ENCODE measurements around the gene TESK2.
A peak's percentile ranks its signal among the peaks of the same experiment; 100 is the strongest.
"Not testable (repeated sequence)": the region's sequence is repeated elsewhere in the genome, so short reads cannot be mapped to it uniquely, and the experiment has no call there.

The TESK2 gene

GRCh38 chr1:45370575-45370974 lies 120.4 kb downstream of the TESK2 start:
- no peak for DNase-seq

- DNase-seq: no peak
Observed at GRCh38 chr1:45365051-45365450, 125.9 kb downstream of the TESK2 start.

- no peak for DNase-seq
Observed at GRCh38 chr1:45364294-45364693, 126.7 kb downstream of the TESK2 start.

GRCh38 chr1:45360981-45361380 lies 130.0 kb downstream of the TESK2 start:
- DNase-seq: not testable (repeated sequence)

- DNase-seq: peak; percentile 65
Observed at GRCh38 chr1:45359882-45360513, 131.0 kb downstream of the TESK2 start.

DNA sequence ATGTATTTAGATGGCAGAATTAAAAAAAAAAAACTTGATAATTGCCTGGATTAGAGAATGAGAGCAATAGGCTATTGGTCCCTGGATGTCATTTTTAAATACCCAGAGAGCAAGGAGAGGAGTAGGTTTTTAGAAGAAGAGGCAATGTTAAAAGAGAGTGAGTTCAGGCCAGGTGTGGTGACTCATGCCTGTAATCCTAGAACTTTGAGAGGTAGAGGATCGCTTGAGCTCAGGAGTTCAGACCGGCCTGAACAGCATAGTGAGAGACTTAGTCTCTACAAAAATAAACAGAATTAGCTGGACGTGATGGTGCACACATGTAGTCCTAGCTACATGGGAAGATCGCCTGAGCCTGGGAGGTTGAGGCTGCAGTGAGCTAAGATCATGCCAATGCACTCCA lies 134.8 kb downstream of the TESK2 start:
- no peak for DNase-seq

DNA sequence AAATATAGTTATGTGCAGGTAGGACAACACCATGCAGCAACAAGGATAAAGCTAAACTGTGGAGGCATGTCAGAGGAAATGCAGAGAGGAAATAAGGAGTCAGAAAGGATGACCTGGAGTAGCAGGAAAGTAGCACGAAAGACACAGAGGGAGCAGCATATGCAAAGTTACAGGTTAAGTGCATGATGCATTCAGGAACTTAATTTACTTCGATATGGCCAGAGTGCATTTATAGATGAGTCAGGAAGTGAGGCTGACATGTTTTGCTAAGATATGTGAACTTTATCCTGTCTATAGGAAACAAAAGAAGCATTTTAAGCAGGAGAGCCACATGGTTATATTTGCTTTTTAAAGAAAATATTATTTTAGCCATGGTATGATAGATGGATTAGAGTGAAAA lies 135.3 kb downstream of the TESK2 start:
- no peak for DNase-seq

DNA sequence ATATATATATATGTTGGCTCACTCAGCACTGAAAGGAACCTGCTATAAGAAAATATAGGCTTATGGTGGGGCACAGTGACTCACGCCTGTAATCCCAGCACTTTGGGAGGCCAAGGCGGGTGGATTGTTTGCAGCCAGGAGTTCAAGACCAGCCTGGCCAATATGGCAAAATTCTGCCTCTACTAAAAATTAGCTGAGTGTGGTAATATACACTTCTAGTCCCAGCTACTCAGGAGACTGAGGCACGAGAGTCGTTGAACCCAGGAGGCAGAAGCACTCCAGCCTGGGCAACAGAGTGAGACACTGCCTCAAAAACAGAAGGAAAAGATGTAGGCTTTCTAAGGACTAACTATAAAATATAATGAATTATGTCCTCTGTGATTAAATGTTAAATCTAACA lies 136.1 kb downstream of the TESK2 start:
- no peak for DNase-seq

DNA sequence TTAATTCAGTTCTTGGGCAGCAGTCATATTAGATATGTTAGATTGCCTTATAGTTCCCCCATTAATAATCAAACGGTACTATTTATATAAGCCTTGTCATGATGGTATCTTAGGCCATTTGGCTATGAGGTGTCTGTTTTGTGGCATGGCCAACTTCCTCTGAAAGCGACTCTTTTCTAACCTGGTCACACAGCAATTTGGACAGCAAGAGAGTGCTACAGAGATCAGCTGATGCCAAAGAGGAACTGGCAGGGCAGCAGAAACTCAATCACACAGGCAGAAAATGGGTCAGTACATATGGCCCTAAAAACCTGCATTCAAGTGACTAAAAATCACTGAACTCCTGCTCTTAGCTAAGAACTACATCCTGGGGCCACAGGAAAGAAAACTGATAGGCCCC lies 137.3 kb downstream of the TESK2 start:
- DNase-seq: no peak

GRCh38 chr1:45351508-45351907 lies 139.5 kb downstream of the TESK2 start:
- DNase-seq: no peak

GRCh38 chr1:45348966-45349677 lies 141.8 kb downstream of the TESK2 start:
- DNase-seq: no peak

DNA sequence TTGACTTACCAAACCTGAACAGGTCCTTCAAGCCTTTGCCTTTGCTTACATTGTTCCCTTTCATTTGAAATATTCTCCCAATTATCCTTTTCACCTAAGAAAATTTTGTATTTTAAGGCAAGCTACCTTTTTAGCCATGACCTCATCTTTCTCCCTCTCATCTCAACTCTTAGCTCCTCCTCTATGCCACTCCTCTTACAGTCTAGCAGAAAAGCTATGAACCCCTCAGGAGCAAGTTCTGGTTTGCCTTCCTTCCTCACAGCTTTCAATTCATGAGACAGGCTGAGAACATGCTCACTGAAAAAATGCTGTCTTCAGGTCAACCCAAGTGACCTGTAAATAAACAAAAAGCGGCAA lies 142.4 kb downstream of the TESK2 start:
- DNase-seq: no peak

DNA sequence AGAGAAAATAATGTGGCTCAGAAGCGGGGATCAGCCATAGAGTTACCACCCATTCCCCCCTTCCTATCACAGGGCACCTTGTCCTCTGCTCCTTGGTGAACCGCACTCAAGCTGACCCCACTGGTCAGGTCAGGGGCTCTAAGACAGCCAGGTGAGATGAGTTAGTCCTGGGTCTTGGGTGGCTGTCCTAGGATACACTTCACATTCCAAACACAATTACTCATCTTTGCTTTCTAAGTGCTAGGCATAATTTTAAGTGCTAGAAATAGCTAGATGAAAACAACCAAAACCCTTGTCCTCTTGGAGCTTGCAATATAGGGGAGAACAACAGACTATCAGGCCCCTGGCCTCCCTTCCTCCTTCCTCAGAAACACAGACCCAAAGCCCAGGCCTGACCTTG lies 142.9 kb downstream of the TESK2 start:
- no peak for DNase-seq

- DNase-seq: peak in 1 of 2 experiments; percentile 24
Observed at GRCh38 chr1:45346473-45346872, 144.5 kb downstream of the TESK2 start.

DNA sequence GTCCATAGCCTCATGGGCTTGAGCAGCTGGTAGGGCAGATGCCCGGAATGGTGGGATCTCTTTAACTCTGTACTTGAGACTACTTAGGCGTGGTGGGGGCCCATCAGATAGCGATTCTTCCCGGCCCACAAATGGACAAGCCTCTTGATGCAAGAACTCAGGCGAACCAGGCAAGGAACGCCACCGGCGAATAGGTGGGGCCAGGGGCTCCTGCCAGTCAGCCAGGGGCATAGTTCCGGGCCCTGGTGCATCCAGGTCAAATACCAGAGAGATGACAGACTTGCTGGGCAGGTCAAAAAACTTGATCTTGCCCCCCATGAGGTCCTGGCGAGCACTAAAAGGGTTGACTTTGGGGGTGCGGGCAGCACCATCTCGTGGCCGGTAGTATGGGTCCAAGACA lies 145.9 kb downstream of the TESK2 start:
- peak in 1 of 2 experiments; percentile 24 for DNase-seq

GRCh38 chr1:45344499-45344898 lies 146.5 kb downstream of the TESK2 start:
- DNase-seq: no peak

- DNase-seq: peak; percentile 52 to 53
Observed at GRCh38 chr1:45340816-45341466, 150.0 kb downstream of the TESK2 start.

GRCh38 chr1:45339789-45340558 lies 151.0 kb downstream of the TESK2 start, which contains the start of the genes MUTYH and TOE1:
Gene MUTYH, minus strand, starts transcription at chr1:45340440. Its CDS starts 5,935 bp downstream, at chr1:45334505.
Gene TOE1, plus strand, starts transcription at chr1:45340170. Its CDS starts 83 bp downstream, at chr1:45340253.
- peak; percentile 96 to 98 for DNase-seq

DNA sequence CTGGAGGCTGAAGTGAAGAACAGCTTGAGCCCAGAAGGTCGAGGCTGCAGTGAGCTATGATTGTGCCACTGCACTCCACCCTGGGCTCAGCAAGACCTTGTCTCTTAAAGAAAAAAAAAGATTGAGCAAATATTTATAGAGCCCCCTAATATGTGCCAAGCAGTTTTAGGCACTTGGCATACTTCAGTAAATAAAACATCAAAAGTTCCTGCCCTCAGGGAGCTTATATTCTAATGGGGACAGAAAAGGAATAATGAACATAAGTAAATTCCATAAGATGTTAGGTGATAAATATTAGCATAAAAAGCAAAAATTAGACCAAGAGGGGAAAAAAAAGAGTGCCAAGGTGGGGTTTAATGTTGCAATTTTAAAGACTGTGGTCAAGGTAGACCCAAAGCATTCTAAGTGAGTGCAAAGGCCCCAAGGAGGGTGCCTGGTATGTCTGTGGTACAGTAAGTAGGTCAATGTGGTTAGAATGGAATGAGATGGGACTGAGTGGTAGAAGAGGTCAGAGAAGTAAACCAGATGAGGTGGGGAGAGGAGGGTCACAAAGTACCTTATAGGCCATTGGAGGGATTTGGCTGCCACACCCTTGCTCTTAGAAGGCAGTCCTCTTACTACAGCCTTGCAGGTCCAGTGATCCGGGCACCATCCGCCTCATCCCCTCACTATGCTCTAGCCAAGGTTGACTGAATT lies 153.2 kb downstream of the TESK2 start:
- DNase-seq: no peak

DNA sequence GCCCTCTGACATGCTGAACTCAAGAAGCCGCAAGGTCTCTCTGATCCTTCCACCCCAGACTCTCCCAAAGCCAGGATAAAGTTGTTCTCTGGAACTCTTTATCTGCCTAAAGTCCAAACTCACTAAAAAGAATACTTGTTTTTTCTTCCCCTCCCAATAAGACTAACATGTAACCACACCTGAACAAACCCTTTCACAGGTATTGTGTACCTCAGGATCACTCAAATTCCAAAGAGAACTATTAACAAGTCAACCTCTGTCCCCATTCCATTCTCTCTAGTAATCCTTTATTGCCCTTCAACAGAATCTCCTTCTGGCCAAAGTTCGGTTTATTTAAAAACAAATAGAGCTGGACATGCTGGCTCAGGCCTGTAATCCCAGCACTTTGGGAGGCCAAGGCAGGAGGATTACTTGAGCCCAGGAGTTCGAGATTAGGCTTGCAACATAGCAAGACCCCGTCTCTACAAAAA lies 155.1 kb downstream of the TESK2 start:
- no peak for DNase-seq

DNA sequence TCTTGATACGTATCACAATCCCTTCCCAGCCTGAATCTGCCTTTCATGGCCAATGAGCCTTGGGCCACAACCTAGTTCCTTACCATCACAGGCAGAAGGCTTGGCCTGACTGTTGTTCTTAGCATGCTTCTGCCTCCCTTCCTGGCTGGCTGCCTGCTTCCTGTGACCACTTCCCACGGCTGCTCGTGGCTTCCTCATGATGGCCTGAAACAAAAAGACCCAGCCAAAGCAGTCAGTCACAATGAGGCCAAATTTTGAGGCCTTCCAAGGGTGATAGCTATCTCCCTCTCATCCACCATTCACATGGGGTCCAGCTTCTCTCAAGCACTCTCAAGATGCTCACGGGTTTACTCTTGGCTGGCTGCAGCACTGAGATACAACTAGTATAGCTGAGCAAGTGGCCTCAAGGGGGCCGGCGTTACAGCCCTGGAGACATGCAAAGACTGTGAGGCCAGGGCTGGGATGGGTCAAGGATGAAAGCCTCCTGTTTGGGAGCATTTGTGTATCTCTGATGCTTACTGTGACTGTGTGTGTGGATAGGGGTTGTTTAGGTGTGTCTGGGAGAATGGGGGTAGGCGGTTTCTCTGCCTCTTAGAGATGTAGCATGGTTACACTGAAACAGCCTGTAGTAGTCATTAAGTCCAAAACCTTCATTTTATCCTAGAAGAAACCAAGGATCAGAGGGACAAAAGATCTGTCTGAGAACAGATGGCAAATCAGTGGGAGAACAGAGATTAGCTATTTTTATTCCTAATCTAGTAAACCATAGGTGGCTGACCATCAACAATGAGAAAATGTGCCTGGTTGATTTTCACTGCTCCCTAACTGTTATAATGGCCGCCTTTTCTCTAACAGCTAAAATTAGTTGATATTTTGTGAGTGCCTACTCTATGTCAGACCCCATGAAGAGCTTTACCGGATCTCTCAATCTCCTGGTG lies 156.4 kb downstream of the TESK2 start:
- no peak for DNase-seq

Measured in activated T-cell treated with anti-CD3 and anti-CD28 coated beads, Interleukin-2, amount 50 U/mL, for 48 hours (primary cell).